ENCODE measurements around the gene PKNOX2.

GRCh38 chr11:125225401-125225800, 60.9 kb downstream of the PKNOX2 start:
- TF ChIP-seq, protein P1, sequence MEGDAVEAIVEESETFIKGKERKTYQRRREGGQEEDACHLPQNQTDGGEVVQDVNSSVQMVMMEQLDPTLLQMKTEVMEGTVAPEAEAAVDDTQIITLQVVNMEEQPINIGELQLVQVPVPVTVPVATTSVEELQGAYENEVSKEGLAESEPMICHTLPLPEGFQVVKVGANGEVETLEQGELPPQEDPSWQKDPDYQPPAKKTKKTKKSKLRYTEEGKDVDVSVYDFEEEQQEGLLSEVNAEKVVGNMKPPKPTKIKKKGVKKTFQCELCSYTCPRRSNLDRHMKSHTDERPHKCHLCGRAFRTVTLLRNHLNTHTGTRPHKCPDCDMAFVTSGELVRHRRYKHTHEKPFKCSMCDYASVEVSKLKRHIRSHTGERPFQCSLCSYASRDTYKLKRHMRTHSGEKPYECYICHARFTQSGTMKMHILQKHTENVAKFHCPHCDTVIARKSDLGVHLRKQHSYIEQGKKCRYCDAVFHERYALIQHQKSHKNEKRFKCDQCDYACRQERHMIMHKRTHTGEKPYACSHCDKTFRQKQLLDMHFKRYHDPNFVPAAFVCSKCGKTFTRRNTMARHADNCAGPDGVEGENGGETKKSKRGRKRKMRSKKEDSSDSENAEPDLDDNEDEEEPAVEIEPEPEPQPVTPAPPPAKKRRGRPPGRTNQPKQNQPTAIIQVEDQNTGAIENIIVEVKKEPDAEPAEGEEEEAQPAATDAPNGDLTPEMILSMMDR (IDR thresholded peaks at IDR 0.05): no peak
- TF ChIP-seq POLR2A (IDR thresholded peaks at IDR 0.05): no peak
- TF ChIP-seq POLR2AphosphoS5 (IDR thresholded peaks at IDR 0.05): no peak

Measured in sigmoid colon (tissue), 4 donors.